Urothelium cell line (cell line): Measurements from ENCODE around the gene TMIGD3.

ENCODE experiments used
- DNase-seq: peaks from one replicate; pipeline ENCODE4 v3.0.0; 2011; ENCODE audit warnings: low spot score, mixed read lengths
- FAIRE-seq: peaks from 2 replicates; lab custom pipeline; 2011; peaks lifted over from hg19 to GRCh38; lab: Jason Lieb, UNC

TMIGD3 gene

DNA sequence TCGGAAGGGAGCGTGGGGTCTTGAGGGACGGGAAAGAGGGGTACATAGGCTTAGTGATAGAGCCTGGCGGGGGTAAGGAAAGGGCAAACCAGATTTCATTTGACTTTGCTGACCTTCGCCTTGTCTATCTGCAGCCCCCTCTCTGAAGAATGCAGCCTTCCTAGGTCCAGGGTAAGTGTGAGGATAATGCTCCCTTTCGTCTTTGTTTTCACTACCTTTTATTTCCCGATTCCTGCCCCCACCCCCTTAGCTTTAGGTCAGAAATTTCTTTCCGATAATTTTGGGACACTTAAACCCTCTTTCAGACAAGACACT lies 53.8 kb downstream of the TMIGD3 start:
- no peak for FAIRE-seq
- no peak for DNase-seq

- peak; percentile 100 for DNase-seq
Observed at GRCh38 chr1:111448918-111449702, 54.3 kb downstream of the TMIGD3 start, which contains the start of the genes ATP5PB and WDR77. ATP5PB (plus strand) TSS chr1:111449464; CDS start chr1:111449542, 78 bp downstream. WDR77 (minus strand) TSS chr1:111449256; CDS start chr1:111449169, 87 bp downstream.

GRCh38 chr1:111448482-111448917 lies 54.9 kb downstream of the TMIGD3 start:
- peak; percentile 25 for DNase-seq
- FAIRE-seq = no peak

More at GRCh38 chr1:111448918-111449702, 54.3 kb downstream of the TMIGD3 start, which contains the start of the genes ATP5PB and WDR77:
- FAIRE-seq = peak; percentile 80

DNA sequence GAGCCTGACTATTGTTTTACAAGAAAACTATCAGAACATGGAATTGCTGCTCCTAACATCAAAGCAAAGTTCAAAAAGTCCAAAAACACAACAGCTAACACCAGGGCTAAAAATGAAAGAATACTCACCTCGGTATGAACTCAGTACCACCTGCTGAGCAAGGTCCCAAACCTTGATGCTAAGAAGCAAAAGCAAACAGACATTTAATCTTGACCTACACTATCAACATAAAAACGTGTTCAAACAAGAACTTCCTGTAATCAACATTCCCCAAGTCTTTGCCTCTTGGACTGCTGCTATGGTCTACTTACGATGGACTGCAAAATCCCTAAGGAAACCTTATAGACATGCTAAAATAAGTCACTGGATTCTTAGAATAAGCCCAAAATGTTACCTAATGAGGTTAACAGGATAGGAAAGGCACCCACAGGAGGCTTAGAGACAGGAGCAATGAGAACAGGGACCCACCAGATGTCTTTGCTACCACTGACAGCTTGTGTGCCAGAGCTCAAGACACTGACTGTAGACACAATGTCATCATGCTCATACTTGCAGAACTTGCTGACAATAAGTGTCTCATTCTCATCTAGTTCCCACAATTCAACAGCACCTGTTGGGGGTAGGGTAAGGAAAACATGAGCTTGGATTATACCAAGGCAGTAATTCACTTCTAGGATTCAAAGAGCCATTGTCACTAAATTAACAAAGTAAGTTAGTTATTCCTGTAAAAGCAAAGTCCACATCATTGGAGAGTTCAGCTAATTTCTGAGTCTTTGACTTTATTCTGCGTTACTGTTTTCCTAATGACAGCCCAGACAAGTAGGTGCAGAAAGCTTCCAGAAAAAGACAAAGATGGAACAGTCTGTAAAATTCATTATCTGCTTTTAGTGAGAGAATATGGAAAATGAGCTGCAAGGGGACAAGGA lies 56.2 kb downstream of the TMIGD3 start:
- FAIRE-seq = no peak

GRCh38 chr1:111446546-111446945 lies 56.9 kb downstream of the TMIGD3 start:
- FAIRE-seq = no peak
- DNase-seq = no peak

More for the DNA sequence above, 56.2 kb downstream of the TMIGD3 start:
- DNase-seq = no peak

- no peak for DNase-seq
- no peak for FAIRE-seq
Observed at GRCh38 chr1:111444031-111444430, 59.4 kb downstream of the TMIGD3 start.

- FAIRE-seq = no peak
- DNase-seq = no peak
Observed at GRCh38 chr1:111442457-111442856, 61.0 kb downstream of the TMIGD3 start.

DNA sequence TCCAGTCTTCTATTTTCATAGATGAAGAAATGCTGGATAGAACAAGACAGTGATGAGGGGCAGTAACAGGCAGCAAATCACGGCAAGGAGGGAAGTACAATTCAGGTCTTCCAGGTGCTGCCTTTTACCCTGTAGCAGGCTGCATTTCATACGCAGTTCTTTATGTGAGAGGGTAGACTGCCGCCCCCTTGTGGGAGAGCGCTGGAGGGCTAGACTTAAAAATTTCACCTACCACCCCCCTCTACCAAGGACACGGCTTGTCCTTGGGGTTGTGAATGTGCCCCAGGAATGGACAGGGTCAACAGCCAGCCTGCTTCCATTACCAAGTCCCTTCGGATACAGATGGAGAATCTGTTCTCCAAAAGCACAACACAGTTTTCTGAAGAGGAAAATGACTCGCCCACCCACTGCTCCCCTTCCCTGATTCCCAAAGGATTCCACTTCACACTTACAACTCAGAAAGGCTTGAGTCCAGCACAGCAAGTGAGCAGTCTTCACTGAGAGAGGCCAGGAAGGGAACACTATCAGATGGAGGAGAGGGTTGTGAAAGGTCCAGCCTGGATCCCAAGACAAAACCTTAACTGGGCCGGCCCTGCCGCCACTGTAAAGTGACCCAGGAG lies 61.8 kb downstream of the TMIGD3 start:
- peak; percentile 42 for DNase-seq
- no peak for FAIRE-seq

- FAIRE-seq (no peak), DNase-seq (no peak)
Observed at GRCh38 chr1:111439461-111440351, 63.7 kb downstream of the TMIGD3 start.

GRCh38 chr1:111436726-111437125 lies 66.7 kb downstream of the TMIGD3 start:
- FAIRE-seq (no peak), DNase-seq (no peak)
